Activated CD4-positive, alpha-beta T cell treated with anti-CD3 and anti-CD28 coated beads, Interleukin-10, Interleukin-2, amounts not matched to agents 100 ng/mL and 50 ng/mL, durations not matched to agents 16 hours and 8 hours (primary cell): Measurements from ENCODE around the gene SFXN5.

ENCODE experiments used
- DNase-seq: peaks from one replicate; pipeline ENCODE4 v3.0.0-alpha.2; 2020

Gene SFXN5

DNA sequence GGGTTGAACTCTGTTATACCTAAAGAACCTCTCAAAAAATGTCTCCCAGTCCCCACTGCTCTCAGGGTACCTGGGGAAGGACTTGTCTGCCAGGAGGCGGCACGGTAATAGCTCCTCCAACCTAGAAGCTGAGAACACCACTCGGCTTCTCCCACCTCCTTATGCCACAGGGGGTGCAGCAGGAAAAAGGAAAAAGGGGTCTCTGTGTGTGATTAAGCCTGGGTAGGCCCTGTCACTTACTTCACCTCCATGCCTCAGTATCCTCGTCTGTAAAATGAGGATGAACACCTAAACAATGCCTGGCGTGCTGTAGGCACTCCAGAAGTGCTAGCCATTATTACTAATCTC, 77.6 kb downstream of the SFXN5 start:
- no peak for DNase-seq

DNA sequence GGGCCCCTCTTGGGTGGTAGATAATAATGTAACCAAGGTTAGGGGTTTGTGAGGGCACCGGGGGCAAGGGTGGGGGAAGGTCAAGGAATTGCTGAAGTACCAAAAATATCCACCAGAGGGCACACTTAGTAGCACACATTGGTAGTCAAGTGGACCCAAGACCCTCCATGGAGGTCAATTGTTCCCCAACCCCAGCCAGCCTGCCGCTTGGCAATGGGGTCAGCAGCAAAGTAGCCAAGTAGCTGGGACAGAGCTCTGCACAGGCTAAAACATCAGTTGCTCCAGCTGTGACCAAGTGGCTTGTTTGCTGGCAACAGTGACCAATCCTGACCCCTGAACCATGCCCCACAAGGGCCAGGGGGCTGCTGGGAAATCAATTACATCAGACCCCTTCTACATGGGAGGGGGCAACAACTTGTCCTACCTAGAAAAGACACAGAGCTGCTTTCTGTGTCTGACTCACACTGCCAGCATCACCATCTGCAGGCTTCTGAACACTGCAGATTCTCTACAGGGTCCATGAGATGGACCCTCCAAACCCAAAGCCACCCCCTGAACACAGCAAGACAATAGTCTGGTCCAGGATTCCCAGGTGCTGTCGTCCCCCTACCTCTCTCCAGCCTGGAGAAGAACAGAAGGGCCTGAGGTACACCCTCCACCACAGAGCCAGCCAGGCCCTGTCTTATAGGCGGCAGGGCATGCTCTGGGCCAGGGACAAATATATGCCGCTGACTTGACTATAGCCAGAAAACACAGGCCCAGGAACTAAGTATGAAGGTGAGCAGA, 78.2 kb downstream of the SFXN5 start:
- DNase-seq, result peak; percentile 56

DNA sequence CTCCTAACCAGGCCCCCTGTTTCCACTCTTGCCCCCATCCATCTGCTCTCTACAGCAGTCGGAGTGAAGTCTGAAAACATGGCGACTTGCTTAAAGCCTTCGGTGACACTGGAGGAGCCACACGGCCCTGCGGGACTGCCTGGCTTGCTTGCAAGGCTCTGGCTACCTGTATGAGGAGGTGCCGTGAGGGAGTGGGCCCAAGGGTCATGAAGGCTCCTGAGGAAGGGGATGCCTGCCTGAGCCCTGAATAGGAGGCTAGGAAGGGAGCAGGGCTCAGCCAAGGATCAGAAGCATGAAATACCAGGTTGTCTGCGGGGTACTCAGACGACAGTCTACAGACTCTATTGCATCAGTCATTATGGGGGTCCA, 78.8 kb downstream of the SFXN5 start:
- DNase-seq, result no peak

DNA sequence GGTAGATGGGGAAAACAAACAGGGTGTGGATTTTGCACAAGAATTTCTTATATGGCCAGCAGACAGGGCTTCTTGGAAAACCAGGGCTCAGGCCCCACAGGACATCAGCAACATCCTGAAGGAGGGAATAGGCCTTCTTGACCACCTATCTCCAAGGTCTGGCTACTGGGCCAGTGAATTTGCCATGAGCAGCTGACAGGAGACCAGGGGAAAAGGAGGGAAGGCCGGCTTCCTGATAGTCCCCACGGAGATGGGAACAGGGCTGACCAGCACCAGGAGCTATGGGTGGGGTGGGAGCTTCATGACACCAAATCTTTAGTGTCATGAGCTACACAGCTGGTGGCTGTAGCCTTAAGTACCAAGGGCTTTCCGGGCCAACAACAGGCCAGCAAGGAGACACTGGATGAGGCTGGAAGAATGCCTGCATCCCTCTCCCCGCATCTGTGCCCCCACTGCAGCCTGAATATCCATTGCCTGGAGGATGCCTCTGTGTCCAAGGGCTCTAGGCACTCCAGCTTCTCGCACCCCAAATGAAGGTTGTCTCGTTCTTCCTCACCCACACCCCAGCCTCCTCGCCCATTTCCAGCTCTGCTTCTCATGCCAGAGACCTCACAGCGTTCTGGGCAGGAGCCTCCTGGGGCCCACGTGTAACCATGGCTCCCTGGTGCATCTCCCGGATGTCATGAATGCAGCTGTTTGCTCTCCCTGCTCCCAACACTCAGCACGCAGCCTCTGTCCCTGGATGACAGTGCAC, 79.4 kb downstream of the SFXN5 start:
- no peak for DNase-seq

DNA sequence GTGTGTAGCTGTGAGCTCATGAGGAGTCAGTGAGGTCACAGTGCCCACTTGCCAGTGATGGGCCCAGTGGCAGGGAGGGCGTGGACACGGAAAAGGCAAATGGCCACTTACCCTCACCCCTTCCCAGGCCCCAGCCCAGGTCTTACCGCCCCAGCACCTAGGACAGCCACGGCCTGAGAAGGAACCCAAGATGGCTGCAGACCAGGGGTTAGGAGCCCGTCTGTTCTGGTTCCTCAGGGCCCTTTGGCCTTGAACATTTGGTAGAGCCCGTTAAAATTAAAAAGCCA, 80.1 kb downstream of the SFXN5 start:
- no peak for DNase-seq

DNA sequence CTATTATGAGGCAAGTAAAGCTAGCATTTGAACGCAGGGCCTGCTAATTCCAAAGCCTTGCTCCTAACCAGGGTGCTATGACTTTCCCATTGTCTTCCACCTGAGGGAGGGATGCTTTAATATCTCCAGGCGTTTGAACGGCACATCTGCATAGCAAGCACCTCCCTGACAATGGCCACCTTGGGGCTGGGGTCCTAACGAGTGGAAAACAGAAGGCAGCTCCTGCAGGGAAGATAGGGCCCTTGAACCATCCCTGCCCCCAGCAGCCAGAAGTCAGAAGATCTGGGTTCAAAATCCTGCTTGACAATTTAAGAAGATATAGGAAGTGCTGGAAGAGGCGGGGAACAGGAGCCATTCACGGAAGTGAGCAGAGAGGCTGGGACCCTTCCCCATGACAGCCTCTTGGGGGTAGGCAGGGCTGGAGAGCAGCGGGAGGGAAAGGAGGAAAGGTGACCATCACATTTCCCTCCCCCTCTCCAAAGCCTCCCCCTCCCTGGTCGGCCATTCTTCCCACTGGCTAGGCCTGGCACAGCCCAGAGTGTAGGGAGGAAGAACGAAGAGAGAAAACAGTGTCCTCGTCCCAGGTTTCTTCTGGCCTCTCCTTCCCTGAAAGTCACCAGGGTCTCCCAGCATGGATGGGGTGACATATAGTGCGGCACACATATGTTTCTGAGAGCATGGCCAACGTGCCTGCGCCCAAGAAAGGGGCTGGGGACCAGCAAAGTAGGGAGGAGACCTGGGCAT, 80.6 kb downstream of the SFXN5 start:
- DNase-seq, result no peak

DNA sequence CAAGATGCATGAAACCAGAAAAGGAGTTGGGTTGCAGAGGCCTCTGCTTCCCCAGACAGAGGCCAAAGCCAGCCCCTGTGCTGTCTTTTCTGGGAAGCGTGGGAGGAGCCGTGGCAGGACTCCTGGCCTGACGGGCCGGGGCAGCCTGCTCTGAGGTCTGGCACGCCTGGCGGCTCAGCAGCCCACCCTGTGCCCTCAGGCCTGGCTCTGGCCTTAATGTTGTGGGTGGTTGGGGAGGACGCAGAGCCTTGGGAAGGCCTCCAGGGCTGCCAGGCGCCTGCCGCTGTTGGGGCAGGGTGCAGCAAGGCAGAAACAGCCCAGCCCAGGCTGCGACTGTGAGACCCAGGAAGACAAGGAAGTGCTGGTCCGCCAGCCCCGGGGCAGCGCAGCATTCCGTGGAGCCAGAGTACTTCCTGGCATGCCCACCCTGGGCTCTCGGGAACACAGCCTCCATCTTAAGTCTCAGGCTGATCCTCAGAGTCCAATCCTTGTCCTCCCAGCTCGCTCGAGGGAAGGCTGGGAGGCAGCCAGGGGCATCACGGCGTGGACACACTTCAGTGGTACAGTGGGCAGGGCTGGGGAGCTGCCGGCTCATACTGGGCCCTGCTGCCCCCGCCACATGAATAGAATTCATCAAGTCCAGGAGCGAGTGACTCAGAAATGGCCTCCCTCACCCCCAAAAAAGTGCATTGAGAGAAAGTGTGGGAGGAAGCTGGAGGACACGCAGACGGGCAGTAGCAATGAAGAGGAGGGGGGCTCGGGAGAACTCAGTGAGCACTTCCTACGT, 81.5 kb downstream of the SFXN5 start:
- DNase-seq, result no peak

DNA sequence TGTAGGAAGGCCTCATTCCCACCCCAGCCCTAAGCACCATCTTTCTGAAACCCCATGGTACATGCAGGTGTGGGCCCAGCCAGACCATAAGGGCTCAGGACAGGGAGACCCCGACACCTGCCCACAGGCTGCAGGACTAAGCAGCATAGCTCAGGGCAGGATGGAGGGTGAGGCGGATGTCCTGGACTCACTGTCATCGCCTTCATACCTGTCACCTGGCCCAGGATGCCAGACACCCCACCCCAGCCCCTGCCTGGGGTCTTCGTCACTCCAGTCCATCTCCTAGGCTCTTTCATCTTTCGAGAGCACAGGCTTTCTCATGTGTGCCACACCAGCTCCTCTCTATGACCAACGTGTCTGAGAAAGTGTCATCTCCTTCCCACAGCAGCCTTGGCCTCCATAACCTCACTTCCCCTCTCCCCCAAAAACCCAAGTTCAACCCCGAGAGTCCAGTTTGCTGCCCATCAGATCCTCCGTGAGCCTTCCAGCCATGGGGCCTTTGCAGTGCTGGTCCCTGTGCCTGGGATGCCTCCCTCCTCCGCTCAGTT, 82.7 kb downstream of the SFXN5 start:
- no peak for DNase-seq

DNA sequence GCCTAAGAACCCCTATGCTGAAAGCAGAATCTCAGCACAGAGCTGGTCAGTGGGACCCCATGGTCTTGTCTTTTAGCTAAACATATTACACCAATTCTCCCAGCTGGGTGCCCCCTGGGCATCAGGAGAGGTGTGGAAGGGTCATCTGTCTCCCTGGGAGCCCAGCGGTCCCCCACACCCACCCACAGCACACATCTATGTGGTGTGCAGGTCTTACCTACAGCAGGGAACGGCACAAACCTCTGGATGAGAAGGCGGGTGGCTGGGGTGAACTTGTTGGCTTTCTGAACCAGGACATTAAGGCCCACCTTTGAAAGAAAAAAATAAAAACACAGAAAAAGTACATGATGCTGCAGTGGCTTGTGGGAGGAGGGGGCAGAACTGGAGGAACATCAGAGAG, 83.5 kb downstream of the SFXN5 start:
- no peak for DNase-seq

DNA sequence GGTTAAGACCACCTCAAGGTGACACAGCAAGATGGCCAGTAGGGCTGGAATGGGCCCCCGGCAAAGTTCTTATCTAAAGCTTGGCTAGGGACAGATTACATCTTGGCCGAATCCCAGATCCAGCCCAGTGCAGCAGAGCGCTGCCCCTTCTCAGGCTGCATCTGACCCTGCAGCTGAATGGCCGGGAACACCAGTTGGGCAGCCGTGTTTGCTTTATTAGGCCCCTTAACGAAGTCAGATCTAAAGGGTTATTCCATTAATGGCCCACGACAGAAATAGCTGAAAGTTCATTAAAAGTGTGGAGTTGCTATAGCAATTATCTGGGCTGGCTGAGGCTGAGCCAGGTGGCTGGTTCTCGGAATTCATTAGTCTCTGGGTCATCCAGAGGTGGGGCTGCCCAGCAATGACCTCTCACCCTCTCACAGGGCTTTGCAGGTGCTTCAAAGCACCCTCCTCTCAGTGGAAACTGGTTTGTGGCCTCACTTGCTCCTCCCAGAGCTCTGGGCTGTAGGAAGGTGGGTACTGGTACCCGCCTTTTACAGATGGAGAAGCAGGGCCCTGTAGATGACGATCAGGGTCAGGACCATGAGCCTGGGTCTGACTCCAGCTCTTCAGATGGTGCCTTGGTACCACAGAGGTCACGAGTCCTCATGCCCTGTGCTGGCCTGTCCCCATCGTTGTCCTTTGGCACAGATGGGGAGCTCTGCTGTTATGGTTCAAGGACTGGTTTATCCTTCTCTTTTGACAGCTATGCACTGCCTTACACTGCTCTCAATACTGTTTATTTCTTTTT, 85.4 kb downstream of the SFXN5 start:
- DNase-seq, result no peak

DNA sequence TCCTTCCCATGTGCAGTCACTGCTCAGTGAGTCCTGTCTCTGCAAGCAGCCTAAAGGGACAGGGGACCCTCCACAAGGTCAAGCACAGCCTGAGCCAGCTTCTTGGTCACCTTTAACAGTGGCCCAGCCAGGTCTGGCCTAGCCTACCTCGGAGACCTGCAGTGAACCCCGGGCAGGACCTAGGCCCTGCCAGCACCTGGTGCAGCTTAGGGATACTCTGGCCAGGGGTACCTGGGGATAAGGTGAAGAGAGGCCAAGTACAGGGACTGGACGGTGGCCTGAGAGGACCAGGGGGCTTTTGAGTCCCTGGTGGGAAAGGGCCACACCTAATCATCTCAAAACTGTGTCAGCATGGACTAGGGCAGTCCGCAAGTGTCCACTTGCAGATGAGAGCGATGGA, 86.4 kb downstream of the SFXN5 start:
- DNase-seq, result no peak

DNA sequence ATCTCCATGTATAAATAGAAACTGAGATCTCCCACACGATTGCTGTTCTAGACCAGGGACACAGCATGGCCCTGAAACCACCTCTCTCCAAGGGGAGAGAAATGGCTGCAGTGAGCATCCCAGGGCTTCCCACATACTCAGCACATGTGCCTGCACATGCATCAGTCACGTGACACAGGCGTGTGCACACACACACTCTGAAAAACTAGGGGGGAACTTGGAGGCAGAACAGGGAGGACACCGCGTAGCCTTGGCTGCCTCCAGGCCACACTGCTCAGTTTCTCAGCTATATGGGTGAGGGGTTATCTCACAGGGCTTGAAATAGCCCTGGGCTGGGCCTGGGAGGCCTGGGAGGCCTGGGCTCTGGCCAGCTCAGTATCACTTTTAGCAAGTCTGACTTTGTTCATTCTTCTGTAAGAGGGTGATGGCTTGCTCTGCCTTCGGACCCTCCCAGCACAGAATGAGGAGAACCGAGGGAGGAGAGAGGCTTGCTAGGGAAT, 87.3 kb downstream of the SFXN5 start:
- DNase-seq, result no peak

DNA sequence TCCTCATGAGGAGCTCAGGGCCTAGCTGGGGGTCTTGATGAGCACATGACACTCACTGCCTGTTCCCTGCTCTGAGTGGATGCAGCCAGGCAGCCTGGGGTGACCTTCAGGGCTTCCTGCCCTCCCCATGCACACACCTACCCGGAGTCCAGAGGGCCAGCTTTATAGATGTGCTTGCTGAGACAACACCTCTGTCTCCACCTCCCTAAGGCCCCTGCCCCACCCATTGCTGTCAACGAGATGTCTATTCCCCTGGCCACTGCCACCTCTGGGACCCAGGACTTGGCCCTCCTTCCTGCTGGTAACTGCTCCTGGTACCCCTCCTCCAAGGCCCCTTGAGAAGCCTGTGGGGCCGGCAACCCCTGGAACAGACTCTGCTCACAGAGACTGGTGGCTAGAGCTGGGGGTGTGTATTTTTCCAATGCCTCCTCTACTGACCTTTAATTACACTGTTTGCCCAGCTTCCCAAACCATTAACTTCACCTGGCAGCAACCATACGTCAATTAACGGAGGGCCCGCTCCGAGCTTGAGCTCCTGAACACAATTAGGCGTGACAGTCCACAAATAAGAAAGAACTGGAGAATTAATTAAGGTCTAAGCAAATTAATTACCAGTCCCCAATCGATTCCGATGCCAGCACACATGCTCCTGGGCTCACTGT, 87.9 kb downstream of the SFXN5 start:
- no peak for DNase-seq

DNA sequence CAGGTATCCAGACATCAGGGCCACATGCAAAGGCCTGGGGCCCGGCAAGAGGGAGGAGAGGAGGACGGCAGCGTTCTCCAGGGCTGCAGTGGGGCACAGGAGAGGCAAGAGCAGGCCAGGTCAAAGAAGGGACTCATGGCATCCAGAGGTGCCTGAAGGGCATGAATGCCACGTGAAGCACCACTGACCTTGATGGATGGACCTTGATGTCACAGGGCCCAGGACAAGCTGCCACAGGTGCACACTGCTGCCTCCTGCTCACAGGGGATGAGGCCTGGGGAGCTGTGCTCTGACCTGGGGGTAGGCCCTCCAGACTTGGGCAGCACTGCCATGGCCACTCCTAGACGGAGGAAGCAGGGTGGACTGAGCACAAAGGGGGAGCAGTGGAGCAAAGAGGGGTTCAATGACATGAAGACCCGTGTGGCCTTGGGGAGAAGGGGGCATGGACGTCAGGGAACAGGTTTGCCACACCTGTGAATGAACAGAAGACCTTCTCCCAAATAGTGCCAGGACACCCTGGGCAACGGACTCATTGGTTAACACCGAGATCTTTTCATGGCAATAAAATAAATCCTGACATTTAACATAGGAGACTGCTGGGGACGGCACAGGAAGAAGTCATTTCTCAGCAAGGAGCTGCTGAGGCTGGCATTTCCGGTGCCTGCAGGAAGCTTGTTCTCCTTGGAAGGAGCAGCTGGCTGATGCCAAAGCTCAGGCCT, 88.6 kb downstream of the SFXN5 start:
- no peak for DNase-seq

DNA sequence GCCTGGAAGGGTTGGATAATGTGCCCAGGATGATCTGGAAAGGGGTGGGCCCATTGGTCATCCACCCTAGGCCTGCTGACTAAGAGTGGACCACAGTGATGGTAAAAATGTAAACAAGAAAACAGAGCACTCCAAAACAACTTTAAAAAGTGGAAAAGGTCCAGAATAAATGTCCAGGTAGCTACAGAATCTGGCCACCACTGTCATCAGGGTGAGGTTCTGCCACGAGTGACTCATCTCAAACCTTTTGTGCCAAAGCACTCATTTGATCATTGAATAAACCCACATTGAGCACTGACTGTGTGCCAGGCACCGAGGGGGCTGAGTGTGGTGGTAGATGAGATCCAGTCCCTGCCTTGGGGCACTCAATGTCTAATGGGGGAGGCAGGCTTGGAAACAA, 89.3 kb downstream of the SFXN5 start:
- DNase-seq, result no peak

DNA sequence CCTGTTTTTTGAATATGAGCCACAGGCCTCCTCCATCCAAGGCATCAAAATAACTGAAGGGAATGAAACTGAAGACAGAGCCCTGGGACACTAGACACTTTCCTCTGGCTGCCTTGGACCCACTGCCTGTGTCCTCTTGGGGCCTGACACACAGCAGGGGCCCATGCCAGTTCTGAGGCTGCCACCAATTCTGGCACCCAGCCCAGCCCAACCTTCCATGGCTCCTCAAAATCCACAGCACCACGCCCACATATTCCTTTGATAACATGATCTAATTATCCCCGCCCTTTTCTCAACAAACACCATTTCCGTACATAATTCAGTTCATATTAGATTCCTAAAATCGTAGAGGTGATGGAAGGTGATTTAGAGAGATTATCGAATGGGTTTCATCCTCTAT, 90.0 kb downstream of the SFXN5 start:
- DNase-seq, result no peak

DNA sequence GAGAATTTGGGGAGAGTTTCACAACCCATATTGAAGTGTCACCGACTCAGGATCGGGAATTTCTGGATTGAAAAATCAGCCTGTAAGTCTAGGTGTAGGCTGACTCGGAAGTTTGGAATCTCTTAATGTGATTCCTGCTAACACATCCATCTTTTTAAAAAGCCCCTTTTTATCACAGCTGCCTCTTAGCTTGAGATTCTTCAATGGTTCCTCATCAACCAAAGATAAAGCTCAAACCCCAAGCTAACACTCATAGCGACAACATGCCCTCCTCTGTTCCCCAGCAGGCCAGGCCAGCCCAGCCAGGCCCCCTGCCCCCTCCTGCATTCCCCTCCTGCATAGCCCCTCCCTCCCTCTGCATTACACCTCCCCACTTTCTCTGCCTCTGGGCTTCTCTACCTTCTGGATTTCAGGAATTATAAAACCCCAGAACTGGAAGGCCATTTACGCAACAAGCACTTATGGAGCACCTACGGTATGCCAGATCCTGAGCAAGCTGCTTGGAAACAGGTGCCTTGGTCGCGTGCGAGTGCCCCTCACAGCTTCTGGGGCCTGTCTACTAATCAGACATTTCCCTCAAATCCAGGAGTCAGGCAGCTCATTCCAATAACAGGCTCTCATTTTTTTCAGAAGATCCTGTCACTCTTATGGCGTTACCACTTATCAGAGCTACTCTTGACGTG, 90.8 kb downstream of the SFXN5 start:
- no peak for DNase-seq

DNA sequence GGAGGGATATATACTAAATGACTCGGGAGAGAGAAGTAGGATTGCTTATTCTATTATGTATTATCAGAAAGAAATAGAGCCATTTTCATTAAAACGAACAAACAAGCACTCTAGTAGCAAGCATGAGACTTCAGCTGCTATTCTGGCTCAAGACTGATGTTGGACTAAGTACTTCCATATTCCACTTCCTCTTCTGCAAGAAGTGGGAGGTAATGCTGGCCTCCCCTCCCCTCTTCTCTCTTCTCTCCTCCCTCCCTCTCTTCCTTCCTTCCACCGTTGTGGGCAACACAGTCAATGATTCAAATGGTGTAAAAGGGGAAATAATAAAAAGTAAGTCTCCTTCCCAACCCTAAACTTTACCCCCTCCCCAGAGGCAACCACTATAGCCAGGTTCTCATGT, 91.6 kb downstream of the SFXN5 start:
- DNase-seq, result no peak

DNA sequence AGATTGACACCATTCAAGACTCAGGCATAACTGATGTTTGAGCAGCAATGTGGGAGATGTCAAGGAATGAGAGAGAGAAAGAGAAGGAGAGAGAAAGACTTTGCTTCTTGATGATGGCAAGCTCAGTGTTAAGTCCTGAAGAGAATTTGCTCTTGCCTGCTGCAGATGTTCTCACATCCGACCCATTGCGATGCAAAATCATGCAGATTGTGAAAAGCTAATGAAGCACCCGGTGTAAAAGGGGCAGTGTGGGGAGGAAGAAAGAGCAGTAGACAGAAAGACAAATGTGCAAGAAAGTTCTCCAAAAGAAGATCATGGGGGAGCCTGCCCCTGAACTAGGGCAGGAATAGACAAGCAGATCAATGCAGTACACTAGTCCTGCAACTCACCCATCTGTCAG, 96.5 kb downstream of the SFXN5 start:
- DNase-seq, result no peak

DNA sequence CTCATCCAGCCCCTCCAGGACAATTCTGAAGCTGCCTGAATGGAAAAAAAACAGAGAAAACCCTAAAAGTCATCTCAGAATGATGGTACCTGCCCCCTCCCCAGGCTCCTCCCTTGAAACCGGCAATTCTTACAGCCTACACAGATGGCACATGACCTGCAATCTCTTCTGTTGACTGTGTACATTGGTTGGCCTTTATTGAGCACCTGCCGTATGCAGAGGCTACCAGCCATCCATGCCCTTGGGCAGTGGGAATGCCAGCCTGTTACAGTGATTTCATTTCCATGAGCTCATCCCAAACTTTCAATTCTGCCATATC, 97.1 kb downstream of the SFXN5 start:
- no peak for DNase-seq
